ENCODE results near the gene RIT1.
"Not testable (repeated sequence)": the region's sequence is repeated elsewhere in the genome, so short reads cannot be mapped to it uniquely, and the experiment has no call there.

Gene RIT1

DNA sequence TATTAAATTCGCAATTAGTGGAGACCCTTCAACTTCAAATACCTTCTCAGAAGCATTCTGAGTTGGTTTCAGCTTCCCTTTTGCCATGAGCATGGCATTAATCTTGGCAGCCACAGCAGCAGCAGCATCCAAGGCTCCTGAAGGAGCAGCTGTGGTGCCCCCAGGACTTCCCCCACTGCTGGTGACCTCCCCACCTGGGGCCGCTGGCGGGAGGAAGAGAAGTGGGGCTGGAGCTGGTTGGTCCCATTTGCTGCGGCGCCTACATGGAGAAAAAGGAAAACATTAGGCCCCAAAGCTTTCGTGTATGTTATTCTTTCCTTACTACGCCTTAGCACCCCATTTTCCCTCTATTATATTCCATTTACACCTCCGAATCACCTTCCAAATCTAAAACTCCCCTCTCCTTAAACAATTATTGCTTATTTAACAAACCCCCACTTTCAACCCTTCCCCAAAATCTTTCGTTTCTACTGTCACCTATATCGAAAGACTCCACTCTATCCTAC is 22.5 kb upstream of the RIT1 start:
- H3K4me3 ChIP-seq (ENCODE audit: low read depth, low read length): peak overlapping the region; percentile 89
- no peak for DNase-seq (ENCODE audit: low read depth)

DNA sequence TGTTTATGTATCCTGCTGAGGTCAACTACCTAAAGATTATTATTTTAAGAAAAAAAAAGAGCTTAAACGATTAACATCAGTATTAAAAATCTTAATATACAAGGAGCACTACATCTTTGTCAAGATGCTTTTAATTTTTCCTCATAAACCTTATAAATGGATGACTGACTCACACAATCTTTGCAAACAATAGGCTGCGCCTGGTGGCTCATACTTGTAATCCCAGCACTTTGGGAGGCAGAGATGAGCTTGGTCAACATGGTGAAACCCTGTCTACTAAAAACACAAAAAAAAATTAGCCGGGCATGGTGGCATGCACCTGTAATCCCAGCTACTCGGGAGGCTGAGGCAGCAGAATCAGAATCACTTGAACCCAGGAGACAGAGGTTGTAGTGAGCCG is 21.3 kb upstream of the RIT1 start:
- TF ChIP-seq CTCF (IDR thresholded peaks at IDR 0.05; ENCODE audit: low read depth, low read length, missing control alignments): no peak
- H3K4me3 ChIP-seq (ENCODE audit: low read depth, low read length): no peak overlapping the region; the same call in 1 of the 2 replicates

More for the DNA sequence above, 22.5 kb upstream of the RIT1 start:
- TF ChIP-seq CTCF (IDR thresholded peaks at IDR 0.05; ENCODE audit: low read depth, low read length, missing control alignments): no peak

GRCh38 chr1:155932081-155932480 is 20.9 kb upstream of the RIT1 start:
- H3K4me3 ChIP-seq (ENCODE audit: low read depth, low read length): no peak overlapping the region; the same call in 1 of the 2 replicates
- no peak for TF ChIP-seq CTCF (IDR thresholded peaks at IDR 0.05; ENCODE audit: low read depth, low read length, missing control alignments)
- no peak for DNase-seq (ENCODE audit: low read depth)

More for the DNA sequence above, 21.3 kb upstream of the RIT1 start:
- DNase-seq (ENCODE audit: low read depth): no peak

- TF ChIP-seq CTCF (IDR thresholded peaks at IDR 0.05; ENCODE audit: low read depth, low read length, missing control alignments): no peak
- H3K4me3 ChIP-seq (ENCODE audit: low read depth, low read length): peak overlapping the region; percentile 33
- DNase-seq (ENCODE audit: low read depth): no peak
Observed at GRCh38 chr1:155931332-155932038, 20.3 kb upstream of the RIT1 start.

DNA sequence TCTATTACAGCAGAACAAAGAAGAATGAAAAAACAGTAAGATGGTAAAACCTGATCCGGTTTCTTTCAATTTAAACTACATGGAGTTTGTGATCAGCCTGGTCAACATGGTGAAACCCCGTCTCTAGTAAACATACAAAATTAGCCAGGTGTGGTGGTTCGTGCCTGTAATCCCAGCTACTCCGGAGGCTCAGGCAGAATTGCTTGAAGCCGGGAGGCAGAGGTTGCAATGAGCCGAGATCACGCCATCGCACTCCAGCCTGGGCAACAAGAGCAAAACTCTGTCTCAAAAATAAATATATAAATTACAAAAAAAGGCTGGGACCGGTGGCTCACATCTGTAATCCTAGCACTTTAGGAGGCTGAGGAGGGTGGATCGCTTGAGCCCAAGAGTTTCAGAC is 19.6 kb upstream of the RIT1 start:
- DNase-seq (ENCODE audit: low read depth); H3K4me3 ChIP-seq (ENCODE audit: low read depth, low read length): not testable (repeated sequence)

DNA sequence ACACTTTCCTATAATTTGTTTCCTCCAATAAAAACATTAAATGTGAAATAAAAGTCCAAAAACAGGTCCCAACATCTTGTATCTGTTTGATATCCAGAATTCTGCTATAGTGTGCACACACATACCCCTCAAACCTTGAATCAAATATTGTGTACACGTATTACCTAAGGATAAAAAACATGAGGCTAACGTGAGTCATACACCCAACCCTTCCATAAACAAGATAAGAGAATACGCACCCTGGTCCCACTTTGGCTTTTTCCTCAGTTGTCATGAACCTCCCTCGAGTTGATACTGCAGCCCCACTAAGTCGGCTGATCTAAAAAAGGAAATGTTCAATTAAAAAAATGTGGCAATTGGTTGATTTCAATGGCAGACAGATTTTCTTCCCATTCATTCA is 17.9 kb upstream of the RIT1 start:
- no peak overlapping the region for H3K4me3 ChIP-seq (ENCODE audit: low read depth, low read length)
- no peak for DNase-seq (ENCODE audit: low read depth)
- no peak for TF ChIP-seq CTCF (IDR thresholded peaks at IDR 0.05; ENCODE audit: low read depth, low read length, missing control alignments)

DNA sequence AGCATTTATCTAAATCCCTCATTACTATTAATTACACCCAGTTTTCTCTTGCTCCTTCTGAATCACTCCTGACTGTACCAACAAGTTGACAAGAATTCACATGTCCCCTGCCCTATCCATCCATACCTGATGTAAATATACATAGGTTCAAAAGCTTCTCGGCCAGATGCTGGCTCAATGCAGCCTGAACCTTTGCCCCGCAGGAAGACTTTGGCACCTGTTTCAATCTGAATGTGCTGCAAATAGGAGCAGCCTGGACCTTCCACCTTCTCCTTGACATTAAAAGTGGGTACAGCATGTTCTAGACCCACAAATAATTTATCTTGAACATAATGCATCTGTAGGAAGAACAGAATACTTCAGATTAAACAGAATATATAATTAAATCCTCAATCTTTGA is 14.4 kb upstream of the RIT1 start:
- H3K4me3 ChIP-seq (ENCODE audit: low read depth, low read length): no peak overlapping the region
- no peak for DNase-seq (ENCODE audit: low read depth)
- TF ChIP-seq CTCF (IDR thresholded peaks at IDR 0.05; ENCODE audit: low read depth, low read length, missing control alignments): no peak

All from GM12864 (cell line).